A172 (cell line): ENCODE data around the gene PEAK3. TPM values are rescaled to one million over a fixed set of nuclear protein-coding genes. Genes with fewer than 3 reads are reported as not detected.
A peak's percentile ranks its signal among the peaks of the same experiment; 100 is the strongest.

Source experiments
- DNase-seq: peaks from one replicate; pipeline ENCODE4 v3.0.0-alpha.2; 2015; ENCODE audit warnings: low spot score
- total RNA-seq: library from RNA; depleted of rRNA; stranded (reverse); fragments of >200 nt; shearing (Covaris generic); gene quantifications from 2 replicates; pipeline ENCODE4 v1.2.3, GENCODE V29; 2014

Gene PEAK3
- total RNA-seq, 1 experiment from 2014 or later, result 1.7 TPM

DNA sequence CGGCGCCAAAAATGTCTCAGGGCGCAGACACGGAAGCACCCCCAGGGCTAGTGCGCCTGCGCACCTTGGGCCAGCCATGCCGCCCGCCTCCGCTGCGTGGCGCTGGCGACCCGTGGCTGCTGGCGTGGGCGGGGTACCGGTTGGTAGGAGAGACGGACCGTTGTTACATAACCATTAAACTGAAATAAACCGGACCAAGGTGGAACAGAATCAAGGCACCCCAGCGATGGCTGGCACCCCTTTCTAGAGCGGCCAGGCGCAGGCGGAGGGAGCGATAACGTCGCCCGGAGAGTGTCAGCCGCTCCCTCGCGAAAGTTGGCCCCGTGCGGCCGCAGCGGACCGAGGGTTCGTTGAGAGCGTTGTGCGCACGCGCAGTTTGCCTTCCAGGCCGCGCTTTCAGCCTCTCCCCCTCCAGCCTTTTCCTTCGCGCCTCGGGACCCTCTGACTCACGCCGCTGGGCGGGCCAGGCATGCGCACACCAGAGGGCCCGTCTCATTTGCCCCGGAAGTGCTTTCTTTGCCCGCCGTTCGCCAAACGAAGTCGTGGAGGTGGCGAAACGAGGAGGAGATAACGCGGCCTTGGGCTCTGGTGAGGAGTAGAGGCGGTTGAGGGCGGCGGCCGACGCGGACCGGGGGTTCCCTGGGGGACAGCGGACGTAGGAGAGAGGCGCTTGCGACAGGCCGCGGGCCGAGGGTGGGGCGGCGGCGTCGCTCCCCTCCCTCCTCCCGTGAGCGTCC lies 45.5 kb downstream of the PEAK3 start, which contains the start of the genes PLEKHJ1 and SF3A2:
PLEKHJ1 (minus strand) TSS at position 16 of the 737 bp plus-strand sequence. CDS start 81 bp downstream, outside the sequence.
SF3A2 (plus strand) TSS at position 511 of the 737 bp plus-strand sequence. CDS start 6,595 bp downstream, outside the sequence.
- peak; percentile 97 for DNase-seq

GRCh38 chr19:2236064-2236313 lies 46.0 kb downstream of the PEAK3 start:
- no peak for DNase-seq

DNA sequence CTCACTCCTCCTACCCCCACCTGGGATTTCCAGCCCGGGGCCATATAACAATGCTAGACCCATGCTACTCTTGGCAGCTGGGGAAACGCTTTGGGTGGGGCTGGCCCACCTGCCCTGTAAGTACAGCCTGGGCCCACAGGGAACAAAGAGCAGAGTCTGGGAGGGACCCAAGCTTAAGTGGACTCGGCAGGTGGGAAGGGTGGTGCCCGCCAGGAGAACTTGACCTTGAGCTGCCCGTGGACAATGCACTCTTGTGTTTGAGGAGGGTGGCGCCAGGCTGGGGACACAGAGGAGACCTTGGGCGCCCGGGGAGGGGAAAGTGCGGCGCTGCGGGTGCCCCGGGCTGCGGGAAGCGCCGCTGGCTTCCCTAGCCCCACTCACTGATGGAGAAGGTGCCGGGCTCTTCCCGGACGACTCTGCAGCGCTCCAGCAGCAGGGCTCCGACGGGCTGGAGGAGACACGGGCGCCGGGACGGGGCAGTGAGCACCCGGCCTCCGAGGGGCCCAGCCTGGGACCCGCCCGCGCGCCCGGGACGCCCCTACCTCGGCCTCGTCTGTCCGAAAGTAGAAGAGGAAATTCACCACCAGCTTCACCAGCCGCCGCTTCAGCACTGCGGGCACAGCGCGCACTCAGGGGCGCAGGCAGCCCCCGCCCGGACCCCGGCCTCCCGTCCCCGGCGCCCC lies 46.5 kb downstream of the PEAK3 start:
- DNase-seq, result peak; percentile 37

DNA sequence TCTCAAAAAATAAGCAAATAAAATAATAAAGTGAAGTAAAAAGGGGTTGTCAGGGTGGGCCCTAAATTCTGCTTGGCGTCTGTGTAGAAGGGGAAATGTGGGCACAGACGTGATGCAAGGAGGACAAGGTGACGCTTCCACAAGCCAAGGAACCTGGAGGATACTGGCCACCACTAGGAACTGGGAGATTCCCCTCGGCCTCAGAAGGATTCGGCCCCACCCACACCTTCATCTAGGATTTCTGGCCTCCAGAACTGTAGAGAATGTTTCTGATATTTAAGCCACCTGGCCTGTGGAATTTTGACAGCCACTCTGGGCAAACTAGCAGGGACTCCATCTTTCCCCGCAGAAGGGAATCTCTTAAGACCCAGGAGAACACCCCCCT lies 47.0 kb downstream of the PEAK3 start:
- DNase-seq, result no peak

- no peak for DNase-seq
Measured at GRCh38 chr19:2233601-2234280, 48.2 kb downstream of the PEAK3 start.

GRCh38 chr19:2232286-2233151 lies 49.5 kb downstream of the PEAK3 start:
- DNase-seq, result no peak

DNA sequence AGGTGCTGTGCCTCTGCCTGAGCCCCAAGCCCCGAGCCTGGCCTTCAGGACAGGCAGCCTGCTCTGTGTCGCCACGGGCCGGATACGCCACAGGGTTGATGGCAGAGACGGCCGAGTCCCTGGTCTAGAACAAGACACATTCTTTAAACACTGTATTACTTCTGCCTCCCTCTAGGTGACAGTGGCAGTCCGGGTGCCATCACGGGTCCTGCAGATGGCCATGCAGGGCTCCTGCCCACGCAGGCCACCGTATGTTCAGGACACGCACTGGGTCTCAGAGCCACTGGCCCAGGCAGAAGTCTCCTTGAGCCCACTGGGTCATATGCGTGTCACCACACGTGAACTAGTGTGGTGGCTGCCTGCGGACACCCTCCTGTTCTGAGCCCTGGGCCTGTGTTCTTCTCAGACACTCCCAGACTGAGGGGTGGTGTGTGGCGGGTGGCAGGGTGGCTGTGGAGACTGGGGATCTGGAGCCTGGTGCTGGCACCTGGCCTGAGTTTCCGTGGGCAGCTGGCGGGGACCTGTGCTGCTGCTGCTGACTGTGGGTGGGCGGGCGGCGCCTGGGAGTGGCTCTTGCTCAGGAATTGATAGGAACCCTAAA lies 50.3 kb downstream of the PEAK3 start:
- DNase-seq, result no peak

DNA sequence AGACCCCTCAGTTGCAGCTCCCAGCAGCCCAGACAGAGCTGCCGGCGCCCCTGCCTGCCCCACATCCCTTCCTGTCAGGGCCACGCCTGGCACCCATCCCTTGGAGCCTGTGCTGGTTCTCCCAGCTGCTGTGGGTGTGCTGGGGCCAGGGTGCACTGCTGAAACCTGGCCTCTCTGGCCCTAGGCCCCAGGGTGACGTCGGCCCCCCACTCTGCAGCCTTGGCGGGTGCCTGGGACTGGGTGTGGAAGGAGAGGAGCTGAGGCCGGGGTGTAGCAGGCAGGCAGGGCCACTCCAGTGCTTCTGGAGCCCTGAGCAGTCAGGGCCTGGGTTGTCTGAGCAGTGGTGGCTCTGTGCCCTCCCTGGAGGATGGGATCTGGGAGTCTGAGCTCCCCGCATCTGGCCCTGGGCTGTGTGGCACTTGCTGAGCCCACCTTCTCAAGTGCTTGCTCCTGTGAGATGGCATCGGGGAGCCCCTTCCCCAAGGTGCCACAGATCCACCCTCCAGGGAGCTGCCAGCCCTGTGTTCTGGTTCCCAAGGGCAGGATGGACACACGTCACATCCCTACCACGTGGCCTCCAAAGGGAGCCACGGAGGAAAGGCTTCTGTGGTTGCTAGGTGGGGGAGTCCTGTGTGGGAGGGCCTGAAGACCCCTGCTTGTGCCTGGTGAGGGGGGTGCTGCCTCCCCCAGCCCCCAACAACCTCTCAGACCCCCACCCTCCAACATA lies 51.0 kb downstream of the PEAK3 start:
- no peak for DNase-seq

DNA sequence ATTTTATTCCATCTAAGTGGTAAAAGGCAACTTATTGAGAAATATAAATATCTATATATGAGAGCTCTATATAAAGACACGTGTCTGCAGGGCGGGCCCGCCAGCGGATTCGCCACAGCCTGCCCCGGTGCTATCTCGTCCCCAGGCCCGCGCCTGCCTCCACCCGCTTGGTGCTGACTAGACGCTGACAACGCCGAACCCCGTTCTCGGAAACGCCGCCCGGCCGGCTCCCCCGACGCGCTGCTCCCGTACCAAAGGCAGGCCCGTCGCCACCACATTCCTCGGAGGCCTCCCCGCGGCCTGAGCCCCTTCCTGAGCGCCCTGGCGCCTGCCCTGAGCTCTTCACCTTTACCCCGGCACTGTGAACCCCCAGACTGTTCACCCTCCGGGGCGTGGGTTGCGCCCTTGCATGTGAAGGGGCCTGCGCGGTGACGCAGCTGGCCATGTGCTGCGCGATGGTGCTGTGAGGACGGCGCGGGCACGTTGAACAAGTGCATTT lies 51.9 kb downstream of the PEAK3 start:
- no peak for DNase-seq

GRCh38 chr19:2229103-2230032 lies 52.6 kb downstream of the PEAK3 start:
- no peak for DNase-seq

GRCh38 chr19:2228157-2229030 lies 53.6 kb downstream of the PEAK3 start:
- no peak for DNase-seq

DNA sequence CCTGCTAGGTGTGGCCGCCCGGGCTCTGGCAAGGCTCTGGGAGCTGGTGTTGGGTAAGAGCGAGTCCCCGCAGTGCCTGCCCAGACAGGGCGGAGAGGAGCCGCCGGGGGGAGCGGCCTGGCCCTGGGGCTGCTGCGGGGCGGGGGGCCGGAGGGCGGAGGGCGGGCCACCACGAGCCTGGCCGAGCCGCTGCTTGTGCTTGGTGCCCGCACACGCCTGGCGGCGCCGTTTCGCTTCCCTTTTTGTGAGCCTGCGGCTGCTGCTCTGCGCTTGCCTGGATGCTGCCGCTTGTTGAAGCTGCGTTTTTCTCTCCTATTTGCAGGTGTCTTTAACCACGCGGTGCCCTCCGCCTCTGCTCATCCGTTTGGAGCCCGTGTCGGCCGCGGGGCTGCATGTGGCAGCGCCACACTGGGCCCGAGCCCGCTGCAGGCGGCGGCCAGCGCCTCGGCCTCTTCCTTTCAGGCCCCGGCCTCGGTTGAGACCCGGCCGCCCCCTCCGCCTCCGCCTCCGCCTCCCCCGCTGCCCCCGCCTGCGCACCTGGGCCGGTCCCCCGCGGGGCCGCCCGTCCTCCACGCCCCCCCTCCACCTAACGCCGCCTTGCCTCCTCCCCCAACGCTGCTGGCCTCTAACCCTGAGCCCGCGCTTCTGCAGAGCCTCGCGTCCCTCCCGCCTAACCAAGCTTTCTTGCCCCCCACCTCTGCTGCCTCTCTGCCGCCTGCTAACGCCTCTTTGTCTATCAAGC lies 54.4 kb downstream of the PEAK3 start:
- DNase-seq, result no peak

DNA sequence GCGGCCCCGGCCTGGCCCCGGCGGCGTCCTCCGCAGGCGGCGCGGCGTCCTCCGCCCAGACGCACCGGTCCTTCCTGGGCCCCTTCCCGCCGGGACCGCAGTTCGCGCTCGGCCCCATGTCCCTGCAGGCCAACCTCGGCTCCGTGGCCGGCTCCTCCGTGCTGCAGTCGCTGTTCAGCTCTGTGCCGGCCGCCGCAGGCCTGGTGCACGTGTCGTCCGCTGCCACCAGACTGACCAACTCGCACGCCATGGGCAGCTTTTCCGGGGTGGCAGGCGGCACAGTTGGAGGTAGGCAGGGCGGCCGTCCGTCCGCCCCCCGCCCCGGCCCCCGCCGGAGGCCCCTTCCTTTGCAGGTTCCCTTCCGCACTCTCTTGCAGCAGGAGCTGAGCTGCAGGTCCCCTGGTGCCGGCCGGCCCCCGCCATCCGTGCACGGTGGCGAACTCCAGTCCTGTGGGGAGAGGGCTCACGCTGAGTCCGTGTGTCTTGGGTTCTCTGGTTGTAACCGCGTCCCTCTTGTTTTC lies 55.1 kb downstream of the PEAK3 start:
- no peak for DNase-seq

GRCh38 chr19:2226051-2226839 lies 55.7 kb downstream of the PEAK3 start:
- no peak for DNase-seq

DNA sequence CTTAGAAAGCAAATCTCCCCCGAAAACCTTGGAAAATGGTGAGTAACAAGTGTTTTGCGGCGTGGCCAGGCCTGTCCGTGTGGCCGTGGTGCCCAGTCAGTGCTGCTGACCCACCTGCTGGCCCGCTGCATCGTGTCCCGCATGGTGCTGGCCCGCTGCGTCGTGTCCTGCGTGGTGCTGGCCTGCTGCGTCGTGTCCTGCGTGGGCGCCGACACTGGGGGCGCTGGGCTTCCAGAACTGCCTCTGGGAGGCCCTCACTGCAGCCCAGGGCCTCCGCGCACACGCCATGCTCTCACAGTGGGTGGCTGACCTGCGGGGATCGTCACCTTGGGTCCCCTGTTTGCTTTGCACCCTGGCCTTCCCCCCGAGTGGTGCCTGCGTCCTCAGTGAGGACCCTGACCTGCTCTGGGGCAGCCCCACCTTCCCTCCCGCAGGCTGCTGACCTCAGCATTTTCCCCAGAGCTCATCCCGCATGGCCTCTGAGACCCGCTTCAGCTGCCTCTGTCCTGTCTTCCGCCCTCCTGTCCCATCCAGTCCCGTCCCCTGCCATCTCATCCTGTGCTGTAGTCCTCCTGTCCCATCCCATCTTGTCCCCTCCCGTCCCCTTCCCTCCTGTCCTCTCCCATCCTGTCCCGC lies 56.4 kb downstream of the PEAK3 start:
- DNase-seq, result no peak

DNA sequence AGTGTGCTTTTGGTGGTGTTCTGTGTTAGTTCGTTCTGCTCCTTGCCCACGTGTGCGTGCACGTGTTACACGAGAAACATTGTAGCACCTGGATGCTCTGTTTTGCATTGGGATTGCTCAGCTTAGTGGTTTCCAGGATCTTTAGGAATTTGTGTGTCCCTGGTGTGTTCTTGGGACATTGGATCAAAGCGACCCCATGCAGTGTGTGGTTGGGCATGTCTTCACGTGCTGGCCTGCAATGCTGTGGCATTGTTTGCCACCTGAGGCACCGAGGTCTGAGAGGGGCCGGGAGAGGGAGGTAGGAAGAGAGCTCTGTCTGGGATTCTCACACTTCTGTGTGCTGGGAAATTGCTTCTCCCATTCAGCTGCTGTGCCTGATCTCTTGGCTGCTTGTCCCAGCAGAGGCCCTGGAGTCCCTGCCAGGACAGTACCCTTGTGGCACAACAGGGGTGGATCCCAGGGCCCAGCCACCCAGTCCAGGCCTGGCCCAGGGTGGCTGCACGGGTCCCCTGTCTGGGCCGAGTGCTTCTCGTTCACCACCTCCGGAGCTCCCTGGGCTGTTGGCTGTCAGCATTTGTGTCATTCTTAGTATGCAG lies 57.1 kb downstream of the PEAK3 start:
- no peak for DNase-seq
